Stimulated activated CD4-positive, alpha-beta T cell treated with anti-CD3 and anti-CD28 coated beads, TNF-alpha, amount 100 ng/mL, for 48 hours (primary cell): ENCODE results near the gene LRMDA.

Experiments
- DNase-seq, 3 donors: peaks; one replicate each; pipeline ENCODE4 v3.0.0-alpha.2; 2020; ENCODE audit warnings: low read depth in 3 of 3

The LRMDA gene

DNA sequence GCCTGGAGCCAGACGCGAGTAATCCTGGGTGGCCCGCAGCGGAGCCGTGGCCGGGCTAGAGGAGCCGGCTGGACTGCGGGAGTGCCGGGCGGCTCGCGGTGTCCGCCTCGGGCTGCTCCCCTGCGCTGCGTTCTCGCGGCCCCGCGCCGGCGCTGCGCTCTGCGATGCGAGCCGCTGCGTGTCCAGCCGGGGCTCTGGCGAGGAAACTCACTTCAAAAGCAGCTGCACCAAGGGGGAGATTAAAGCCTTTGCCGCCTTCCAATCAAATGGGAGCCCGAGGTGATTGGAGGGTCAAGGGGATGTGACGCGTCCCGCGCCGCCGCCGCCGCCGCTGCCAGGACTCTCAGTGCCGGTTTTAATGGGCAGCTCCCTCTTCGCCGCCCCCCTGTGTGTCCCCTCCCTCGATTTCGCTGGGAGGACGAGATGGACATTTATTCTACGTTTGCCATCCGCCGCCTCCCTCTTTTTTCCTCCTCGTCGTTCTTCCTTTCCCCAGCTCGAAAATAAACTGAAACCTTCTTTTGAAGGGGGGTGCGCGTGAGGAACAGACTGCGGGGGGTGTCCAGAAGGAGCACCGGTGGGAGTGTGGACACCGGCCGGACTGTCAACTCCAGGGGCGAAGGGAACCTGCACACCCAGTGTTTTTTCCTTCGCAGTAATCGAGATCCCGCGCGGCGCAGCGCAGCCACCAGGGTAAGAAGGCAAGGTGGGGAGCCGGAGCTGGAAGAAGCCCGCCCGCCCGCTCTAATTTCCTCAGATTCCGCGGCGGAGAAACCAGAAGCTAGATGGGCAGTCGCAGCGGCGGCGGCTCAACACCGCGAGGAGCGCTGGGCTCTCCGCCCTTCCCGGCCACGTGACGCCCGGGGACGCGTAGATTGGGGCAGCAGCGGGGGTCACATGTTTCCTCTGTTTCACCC, 29.6 kb upstream of the LRMDA start, which contains the start of gene ZNF503:
ZNF503 (minus strand) TSS at position 196 of the 917 bp plus-strand sequence. CDS start 345 bp downstream, outside the sequence.
- peak in 2 of 3 donors; percentile 32 to 37 for DNase-seq

DNA sequence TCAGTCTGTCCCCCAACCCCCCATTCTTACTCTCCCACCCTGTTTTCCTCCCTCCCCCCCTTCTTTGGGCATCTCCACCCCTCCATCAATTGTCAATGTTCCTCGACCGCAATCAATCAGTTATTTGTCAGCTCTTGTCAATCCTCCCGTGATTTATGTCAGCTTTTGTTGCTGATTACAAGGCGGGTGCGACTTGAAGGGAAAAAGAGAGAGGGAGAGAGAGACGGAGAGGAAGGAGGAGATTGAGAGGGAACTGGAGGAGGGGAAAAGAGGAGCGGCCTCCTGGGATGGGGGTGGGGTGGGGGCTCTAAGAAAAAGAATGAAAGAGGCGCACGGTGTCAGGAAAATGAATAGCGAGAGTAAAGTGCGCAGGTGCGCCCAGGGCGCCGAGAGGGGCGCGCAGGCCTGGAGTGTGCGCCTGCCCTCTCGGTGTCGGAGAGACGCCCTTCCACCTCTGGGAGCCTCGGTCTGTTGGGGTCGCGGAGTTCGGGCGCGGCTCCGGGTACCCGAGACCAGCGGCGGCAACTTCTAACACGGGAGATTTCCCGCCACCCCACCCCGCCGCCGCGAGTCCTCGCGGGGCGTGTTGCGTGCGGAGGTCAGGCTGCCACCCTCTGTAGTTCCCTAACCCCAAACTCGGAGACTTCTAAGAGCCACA, 28.8 kb upstream of the LRMDA start:
- no peak for DNase-seq

DNA sequence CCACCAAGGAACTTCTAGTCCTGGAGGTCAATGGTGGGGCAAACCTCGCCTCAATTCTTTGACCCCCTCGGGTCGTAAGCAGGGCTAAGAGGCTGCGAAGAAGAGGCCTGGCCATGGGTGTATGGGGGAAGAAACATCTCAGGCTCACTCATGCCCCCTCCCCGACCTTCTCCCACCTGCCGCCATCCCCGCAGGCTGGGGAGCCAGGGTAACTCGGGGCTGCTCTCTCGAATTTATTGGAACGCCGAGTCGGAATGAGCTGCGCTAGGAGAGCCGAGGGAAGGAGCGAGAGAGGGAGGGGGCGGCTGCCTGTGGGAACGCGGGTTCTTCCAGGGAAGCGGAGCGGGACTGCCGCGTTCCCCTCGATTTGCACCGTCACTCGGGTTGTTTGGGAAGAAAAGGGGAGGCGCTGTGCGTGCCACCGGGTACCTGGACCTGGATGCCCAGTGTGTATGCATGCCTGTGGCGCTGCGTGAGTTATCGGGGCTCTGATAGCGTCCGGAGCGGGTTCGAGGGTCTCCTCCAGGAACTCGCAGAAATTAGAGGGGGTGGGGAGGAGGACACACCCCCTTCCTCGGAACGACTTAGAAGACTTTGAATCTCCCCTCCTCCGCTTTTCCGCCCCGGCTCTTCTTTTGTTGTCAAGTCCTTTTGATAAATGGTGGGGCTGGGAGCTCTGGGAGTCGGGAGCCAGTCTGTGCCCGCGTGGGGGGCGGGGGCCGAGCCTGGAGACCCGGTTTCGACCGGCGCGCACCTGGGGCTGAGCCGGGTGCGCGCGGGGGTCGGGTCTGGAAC, 28.1 kb upstream of the LRMDA start:
- no peak for DNase-seq

DNA sequence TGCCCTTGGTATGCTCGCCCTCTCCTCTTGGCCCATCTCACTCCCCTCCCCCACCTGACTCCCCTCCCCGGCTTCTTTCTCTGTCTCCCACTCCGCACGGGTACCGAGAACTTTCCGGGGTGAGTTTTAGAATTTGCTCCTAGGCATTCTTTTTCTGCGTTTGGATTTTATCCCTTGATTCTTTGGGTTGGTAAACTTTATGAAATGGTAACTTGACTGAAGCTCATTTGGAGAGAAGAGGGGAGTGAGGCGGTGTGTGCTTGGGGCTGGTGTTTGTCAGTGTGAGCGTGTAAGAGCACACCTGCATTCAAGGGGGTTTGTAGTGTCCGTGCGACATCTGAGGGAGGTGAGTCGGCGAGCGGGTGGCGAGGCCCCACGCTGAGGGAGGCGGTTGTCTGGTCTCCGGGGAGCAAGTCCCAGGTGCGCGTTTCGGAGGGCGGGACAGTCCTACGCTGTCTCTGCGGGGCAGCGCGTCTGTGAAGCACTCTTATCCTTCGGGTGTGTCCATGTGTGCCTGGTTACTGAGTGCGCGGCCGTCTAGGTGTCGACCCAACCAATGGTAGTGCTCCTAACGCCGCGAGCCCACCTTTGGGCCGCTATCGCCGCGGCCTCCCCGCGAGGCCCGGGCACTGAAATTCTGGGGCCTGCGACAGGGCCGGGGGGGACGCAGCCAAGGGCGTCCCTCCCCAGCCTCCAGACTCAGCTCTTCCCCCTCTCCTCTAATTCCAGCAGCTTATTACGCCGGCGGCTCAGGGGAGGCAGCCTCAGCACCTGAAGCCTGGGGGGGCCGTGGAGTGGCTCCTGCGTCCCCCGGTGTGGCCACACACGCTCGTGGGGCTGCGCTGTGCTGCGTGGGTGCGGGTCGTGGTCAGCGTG, 27.2 kb upstream of the LRMDA start:
- no peak for DNase-seq

DNA sequence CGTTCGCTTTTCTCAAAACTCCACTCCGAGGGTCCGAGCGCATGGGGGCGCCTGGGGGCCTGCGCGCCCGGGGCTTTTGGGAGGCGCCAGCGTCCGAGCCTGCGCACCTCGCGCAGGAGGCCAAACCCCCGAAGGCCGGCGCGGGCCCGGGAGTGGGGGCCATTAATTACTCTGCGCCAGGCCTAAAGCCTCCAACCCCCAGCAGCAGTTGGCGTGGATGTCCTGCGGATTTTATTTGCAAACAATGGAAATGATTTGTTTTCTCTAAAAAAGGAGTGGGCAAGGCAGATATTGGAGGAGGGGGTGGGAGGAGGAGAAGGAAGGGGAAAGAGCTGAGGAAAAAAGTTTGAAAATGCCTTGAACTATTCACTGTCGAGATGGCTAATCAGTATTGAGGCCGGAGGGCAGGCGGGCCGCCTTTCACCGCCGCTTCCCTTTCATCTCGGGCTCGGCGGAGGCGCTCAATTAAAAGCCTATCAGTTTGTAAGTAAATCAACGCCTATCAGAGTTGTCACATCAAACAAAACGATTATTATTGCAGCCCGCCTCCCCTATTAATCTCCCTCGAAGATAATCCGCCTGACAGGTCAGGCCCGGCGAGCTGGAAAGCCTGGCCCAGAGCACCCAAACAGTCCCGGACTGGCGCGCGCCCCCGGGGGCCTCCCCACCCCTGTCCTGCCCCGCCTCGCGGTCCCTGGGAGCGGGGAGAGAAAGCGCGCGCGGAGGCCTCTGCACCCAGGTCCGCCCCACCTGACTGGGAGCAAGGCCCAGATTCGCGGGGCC, 26.4 kb upstream of the LRMDA start:
- no peak for DNase-seq

DNA sequence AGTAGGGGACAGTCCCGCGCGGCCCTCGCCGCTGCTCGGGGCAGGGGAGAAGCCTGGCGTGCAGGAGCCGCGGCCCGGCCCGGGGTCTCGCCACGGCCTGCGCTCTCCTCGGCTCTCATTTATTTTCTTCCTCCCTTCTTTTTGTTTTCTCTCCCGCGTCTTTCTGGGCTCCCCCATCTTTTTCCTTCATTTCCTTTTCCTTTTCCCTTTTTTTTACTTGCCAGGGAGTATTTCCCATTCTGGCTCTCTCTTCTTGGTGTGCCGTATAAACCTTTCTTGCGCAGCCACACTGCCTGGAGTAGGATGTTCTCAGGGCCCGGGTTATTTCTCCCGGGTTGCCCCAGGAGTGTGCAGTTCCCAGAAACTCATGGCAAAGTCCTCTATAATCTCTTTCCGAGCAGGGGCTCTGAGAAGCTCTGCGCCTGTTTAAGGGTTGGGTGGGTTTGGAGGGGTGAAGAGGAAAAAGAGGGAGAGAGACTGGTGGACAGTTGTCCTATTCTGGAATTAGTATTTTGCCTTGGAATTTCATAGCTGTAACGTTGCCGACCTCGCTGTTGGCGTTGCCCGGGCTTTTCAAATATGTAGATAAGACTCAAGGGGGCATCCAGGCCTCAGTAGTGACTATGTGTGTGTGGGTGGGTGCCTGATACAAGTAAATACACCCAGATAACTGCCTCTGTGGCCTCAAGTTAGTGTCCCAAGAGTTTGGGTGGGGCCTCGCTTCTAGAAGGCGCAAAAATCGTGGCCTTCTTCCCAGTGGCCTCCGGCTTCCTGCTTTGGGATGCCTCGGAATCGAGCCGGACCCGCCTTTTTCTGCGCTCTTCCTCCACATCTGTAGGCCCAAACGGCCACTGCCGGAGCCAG, 25.6 kb upstream of the LRMDA start:
- no peak for DNase-seq

DNA sequence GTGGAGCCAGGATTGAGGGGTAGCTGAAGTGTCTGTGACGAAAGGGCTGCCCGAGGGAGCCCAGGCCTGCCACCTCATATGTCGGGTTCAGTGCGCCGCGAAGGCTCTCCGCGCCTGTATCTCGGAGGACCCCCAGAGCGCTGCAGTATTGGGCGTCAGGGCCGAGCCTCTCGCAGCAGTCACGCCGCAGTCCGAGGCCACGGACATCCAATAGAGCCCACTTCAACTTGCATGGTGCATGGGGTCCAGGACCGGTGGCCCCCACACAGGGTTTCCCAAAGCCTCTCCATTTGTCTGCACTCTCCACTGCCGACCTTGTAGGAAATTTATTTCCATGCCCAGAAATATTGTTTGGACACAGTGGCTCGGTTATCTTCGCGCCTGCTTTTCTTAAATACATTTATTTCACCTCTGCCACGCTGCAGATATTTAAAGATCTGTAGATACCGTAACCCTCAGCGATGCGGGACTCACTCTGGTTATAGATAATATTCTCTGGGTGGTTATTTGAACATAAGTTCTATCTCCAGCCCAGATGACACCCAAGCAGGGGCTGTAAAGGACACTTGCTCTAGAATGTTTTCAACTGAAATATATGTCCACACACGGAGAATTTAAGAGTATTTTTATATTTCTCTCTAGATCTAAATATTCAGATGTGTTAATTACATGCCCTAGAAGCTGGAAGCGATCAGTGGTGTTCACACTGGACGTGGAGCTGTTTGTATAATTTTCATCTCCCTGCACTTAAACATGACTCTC, 24.8 kb upstream of the LRMDA start:
- no peak for DNase-seq

DNA sequence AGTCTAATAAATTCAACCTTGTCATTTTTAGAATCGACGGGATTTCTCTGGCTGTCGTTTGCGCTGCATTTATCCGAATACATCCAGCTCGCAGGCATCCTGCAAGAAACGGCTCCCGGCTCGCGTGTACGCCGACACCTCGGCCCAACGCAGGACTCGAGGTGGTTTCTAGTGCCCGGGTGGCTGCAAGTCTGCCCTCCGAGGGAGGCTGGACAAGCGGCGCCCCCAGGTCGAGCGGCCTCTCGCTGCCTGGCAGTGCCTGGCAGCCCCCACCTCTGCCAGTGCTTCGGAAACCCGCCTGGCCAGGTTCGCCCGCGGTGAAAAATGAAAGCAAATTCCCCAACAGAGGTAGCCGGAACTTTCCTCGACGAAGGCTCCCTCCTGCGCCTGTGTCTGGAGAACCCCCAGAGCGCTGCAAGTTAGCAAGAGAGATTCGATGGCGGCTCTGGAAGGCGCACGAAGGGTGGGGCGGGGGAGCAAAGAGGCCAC, 24.2 kb upstream of the LRMDA start:
- no peak for DNase-seq

DNA sequence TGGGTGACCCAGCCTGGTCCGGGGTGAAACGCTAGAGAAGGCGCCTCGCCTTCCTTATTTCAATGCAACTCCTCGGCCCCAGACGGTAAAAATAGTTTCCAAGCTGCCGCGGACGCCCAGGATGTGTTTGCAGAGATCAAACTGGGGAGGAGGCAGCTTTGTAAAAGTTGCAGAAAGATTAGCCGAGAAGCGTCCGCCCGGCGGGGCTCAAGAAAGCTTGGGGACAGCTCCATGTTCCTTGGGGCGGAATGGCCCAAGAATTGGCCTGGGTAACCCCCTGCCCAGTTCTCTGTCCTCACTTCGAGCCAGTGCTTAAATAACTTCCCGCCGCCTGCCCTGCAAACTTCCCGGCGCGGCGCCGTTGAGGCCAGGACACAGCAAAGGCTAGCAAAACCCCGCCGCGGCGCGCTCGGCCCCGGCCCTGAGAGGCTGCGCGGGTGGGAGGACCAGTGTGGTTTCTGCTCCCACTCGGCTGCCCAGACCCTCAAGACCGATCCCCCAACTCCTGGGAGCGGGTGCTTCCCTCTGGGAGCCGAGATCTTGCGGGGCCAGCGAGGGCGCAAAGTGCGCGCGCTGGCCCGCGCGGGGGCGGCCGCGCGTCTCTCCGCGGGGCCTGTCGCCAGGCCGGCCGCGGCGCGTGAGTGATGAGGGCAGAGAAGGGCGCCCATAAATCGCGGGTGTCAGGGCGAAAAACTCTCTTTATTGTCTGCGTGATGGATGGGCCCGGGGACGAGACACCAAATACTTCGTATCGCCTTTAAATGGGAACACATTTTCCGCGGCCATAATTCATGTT, 23.5 kb upstream of the LRMDA start:
- no peak for DNase-seq

DNA sequence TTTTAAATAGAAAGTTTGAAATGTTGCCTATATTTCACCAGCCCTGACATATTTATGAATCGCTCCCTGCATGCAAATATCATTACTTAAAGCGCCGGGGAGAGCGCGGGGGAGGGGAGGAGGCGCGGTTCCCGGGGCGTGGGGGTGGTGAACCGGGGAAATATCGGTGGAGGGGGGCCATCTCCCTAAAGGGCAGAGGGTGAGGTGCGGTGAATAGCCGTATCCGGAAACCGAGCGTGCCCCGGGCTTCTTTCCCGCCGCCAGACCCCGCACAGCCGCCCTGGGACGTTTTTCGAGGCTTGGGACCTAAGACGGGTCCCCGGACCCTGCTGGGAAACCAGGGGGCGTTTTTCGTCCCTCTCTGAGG, 22.9 kb upstream of the LRMDA start:
- DNase-seq: no peak

DNA sequence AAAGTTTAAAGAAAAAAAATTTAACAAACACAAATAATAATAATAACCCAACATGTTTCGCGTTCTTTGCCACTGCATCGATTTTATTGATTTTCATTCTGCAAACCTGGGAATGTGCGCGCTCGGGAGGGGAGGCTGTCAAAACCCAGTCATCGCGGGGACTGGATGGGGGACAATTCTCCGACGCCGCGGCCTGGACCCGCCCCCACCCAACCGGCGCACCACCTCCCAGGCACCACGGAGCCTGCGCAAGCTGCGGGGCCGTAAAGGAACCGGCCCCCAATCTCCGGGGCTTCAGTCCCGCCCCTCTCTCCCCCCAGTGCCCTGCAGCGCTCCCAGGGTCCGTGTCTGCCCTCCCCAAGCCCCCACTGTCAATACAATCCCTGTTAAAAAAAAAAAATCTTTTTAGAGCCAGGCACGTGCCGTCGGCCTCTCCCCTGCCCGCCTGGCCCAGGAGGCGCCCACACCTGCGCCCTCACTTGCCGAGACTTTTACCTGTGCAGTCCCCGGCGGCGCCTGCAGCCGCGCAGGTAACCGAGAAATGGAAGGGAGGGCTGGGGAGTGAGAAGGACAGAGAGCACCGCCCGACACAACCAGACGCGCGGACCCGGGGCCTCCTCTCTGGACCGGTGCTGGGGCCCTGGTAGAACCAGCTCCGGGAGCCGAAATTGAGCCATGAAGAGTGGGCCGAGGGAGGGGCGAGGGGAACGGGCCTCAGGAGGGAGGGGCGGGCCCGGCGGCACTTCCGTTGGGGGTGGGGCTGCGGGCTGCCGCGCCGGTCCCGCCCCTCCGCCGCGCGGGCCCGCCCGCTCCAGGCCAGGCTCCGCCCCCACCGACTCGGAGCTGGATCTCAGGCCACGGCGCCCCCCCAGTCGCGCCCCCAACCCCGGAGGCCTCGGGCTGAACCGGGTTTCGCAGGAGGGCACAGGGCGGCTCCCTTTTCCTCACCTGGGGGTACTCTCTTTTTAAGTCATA, 22.2 kb upstream of the LRMDA start:
- DNase-seq: no peak

DNA sequence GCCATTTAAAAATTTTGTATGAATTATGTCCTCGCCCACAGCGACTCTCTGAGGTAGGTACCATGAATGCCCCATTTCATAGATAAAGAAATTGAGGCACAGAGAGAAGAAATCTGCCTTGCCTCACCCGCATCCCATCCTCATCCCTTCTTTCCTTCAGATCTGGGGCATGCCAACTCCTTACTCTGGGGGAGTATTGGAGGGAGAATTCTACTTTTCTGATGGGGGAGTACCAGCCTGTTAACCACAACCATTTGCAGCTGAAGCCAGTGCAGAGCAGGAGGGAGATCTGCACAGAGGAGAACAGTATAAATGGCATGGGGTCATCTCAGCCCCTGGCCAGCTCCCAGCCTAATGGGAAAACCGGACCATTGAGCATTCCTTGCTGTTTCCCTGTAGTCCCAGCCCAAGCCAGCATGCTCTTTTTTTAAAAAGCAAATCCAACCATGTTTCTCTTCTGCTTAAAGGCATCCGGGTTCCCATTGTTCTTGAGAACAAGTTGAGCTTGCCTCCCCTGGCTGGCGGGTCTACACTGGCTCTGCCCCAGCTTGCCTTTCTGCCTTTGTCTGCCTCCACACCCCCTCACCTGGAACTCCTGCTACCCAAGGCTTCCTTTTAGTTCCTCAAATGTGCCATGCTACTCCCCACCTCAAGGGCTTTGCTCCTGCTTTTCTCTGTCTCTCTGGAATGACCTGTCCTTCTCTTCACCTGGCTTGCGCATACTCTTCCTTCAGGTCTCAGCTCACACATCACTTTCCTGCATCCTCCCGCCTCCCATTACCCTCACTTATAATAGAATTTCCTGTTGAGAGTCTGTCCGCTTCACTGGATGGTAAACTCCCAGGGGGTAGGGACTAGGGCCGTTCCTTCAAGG, 21.1 kb upstream of the LRMDA start:
- DNase-seq: no peak

DNA sequence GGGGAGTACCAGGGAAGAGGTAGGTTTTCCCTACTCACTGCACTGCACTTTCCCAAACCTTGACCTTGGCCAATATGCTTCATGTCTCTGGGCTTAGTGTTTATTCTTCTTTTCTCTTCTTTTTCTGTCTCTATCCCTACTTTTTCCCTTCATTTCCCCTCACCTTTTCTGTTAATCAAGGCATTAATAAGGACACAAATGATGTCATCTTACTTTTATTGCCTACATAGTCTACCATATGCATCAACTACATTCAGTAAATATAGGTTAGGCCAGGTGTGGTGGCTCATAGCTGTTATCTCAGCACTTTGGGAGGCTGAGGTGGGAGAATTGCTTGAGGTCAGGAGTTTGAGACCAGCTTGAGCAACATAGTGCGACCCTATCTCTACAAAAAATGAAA, 16.9 kb upstream of the LRMDA start:
- DNase-seq: no peak

DNA sequence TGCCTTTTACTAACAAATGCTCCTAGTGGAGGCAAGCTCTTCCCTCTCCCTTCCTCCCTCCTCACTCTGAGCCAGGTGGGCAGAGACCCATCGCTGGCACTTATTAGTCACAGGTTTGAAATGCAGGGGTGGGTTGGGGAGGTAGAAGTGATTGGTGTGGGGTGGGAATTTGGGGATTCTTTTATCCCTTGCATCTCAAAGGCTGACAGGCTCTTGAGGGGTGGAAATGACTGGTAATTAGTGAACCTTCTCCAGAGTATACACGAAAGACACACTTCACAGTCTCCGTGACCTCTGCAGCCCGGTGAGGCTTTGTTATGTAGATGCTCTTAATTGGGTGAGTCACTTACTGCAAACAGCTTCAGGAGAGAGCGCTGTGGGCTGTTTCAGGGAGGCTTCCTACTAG, 13.9 kb upstream of the LRMDA start:
- no peak for DNase-seq

DNA sequence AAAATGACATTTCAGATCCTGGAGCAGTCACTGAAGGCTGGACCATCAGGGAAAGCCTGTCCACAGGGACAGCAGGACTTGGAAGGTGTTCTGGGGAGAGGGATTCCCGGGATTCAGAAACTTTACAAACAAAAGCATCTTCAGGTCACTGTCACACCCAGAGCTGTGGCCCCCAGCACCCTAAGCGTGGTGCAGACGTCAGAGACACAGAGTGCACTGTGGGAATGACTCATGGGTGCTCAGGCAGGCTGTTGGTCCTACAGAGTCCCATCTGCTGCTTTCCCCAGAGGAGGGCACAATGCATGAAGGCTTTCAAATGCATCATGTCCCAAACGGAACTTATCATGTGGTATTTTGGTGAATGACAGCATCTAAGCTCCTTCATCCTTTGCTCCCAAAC, 13.1 kb upstream of the LRMDA start:
- DNase-seq: no peak

DNA sequence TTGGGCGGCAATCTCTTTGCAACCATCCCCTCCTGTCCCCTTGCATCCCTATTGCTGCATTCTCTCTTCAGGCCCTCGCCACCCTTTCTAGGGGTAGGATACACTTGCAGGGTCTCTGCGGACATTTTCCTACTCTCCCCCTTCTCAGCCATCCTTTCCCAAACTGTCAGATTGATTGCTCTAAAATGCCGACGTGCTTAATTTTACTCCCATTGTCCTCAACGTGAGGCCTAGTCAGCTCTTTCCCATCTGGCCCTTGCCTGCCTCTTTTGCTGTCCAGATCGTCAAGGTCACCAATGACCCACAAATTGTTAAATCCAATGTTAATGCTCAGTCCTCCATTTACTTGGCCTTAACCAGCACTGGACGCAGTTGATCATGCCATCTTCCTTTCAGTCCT, 12.7 kb upstream of the LRMDA start:
- no peak for DNase-seq
